ENCODE results near the gene HAPLN2.
"Not testable (repeated sequence)": the region's sequence is repeated elsewhere in the genome, so short reads cannot be mapped to it uniquely, and the experiment has no call there.

HAPLN2 gene

DNA sequence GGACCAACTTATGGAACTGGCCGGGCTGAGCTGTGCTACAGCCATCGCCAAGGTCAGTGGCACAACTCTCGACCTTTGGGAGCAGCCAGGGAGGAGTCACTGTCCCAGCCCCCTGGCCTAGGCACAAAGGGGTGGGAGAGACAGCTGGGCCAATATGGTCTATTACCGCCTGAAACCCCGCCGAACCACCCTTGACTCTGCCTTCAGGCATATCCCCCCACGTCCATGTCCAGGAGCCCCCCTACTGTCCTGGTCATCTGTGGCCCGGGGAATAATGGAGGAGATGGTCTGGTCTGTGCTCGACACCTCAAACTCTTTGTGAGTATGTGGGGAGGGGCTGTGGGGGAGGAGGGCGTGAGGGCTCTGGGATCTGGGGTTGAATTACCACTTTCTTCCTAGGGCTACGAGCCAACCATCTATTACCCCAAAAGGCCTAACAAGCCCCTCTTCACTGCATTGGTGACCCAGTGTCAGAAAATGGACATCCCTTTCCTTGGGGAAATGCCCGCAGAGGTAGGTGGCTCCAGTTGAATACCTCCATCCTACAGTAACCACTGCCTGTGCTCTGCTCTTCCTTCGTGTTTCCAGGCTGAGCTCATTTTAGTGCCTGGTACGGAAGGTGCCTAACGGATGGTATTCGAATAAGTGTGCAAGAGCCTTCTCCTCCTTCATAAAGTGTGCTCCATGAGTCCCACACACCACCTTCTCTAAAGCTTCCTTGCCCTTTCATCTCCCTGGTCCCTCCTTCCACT lies 26.9 kb upstream of the HAPLN2 start:
- no peak for DNase-seq

DNA sequence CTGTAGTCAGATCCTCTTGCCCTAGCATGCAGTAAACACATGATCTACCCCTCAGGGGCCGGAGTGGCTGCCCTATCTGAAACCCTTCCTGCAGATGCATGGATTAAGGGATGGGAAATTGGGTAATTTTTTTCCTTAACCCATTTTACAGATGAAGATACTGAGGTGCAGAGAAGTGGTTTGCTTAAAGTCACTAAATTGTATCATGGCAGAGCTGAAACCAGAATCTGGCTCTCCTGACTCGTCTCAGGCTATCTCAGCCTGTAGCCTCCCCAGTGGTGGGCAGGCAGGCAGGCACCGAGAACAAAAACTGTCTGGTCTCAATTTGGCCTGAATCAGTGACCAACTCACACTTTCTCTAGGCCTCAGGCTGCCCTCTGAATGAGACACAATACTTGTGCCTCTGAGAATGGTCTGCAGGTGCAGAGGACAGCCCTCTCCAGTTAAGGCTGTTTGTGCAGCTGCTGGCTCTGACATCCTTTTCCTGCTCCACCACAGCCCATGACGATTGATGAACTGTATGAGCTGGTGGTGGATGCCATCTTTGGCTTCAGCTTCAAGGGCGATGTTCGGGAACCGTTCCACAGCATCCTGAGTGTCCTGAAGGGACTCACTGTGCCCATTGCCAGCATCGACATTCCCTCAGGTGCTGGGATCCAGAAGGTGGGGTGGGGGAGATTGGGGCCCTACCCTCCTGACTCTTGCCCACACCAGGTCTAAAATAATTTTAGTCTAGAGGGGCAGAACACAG lies 26.1 kb upstream of the HAPLN2 start:
- peak; percentile 10 for DNase-seq

DNA sequence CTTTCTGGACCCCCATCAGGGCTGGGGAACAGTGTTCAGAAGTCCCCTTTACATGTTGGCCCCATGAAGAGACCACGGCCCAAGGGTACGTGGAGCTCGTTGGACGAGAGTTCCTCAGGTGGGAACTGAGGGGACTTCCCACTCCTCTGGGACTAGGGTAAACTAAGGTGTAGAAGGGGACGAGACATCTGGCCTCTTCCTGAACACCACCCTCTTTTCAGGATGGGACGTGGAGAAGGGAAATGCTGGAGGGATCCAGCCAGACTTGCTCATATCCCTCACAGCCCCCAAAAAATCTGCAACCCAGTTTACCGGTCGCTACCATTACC lies 25.6 kb upstream of the HAPLN2 start:
- DNase-seq: no peak

DNA sequence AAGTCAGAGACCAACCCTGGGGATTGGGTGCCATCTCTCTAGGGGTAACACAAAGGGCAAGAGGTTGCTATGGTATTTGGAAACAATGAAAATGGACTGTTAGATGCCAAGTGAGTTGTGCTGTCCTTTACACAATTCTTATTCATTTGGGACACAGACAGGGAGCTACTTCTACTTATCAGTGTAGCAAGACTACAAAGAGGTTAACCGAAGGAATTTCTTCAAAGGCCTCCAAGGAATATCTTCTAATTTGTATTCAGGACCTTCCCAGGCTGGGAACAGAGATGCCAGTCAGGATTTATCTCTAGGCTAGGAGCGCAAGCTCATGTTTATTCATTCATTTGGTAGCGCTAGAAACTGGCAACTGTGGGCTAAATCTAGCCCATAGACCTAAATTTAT lies 25.0 kb upstream of the HAPLN2 start:
- no peak for DNase-seq

DNA sequence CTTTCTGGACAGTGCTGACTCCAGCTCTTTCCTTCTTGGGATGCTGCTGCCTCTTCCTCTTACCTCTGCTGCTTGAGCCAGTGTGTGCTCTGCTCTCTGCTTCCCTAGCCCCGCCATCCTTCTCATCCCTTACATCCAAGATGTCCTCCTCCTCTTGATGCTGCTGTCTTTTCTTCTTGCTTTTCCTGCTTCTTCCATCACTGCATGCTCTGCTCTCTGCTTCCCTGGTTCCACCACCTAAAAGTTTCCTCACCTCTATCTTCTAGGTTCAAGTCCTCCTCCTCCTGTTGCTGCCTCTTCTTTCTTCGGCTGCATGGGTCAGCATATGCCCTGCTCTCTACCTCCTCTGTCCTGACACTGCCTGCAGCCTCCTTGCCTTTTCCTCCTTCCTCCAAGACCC lies 24.2 kb upstream of the HAPLN2 start:
- no peak for DNase-seq

DNA sequence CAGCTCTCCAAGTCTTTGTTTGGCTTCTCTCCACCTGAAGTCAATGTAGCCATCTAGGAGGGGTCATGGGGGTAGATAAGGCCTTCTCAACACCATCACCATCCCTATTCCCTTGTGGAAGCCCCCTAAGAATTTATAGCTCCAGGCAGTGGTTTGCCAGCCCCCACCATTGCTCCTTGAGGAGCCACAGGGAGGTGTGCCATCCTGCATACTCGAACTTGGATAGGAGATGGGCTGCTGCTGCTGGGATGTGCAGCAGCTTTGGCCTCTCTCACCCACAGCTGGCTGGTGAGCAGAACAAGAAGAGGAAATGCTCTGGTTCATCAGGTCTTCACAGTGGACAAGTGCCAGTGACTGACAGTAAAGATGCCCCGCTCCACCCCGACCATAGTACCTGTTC lies 22.8 kb upstream of the HAPLN2 start:
- DNase-seq: no peak

DNA sequence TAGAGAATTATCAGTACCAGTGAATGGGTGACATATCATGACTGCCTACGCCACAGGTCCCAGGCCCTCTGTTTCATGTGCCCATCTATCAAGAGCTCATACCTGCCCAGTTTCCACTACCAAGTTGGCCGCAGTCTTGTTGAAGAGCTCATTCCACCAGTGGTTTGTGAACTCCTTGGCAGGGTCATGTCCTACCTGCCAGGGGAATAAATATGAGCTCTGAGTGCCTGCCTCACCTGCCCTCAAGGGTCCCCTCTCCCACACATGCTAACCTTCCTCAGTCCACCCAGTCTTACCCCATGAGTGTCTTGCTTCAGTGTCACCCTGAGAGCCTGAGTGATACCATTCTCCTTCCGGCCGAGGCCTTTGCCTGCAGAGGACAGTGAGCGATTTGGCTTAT lies 21.1 kb upstream of the HAPLN2 start:
- DNase-seq: no peak

DNA sequence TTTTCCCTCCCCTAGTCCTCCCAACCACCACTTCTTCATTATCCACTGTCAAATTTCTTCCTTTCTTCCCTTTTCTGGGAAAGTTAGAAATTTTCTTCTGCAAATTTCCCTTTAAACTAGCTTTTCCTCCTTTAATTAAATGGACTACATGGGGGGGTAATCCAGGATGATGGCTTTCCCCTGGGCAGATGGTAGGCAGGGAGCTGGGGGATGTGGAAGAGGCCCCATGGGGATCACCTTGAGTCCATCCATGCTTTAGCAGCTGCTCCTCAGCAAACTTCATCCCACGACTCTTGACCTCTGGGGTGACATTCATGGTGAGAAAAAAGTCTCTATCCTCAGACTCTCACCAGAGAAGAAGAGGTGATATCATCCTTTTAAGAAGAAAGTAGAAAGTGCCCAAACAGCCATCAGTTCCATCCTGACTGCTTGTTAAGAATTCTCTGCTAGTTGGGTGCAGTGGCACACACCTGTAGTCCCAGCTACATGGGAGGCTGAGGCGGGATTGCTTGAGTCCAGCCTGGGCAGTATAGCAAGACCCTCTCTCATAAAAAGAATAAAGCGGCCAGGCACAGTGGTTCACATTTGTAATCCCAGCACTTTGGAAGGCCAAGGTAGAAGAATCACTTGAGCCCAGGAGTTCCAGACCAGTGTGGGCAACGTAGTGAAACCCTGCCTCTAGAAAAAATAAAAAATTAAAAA lies 20.3 kb upstream of the HAPLN2 start:
- no peak for DNase-seq

DNA sequence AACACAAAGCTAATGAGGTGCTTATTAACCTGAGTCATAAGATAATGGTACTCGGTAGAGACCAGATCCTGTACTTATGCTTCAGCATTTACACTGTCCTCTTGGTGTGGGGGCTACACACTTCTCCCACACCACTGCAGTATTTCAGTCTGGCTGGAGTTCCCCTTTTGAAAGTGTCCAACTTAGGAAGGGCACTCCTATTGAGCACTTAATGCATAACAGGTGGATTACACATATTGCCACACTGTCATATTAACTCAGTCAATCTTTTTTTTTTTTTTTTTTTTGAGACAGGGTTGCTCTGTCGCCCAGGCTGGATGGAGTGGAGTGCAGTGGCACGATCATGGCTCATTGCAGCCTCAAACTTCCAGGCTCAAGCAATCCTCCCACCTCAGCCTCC lies 19.4 kb upstream of the HAPLN2 start:
- no peak for DNase-seq

DNA sequence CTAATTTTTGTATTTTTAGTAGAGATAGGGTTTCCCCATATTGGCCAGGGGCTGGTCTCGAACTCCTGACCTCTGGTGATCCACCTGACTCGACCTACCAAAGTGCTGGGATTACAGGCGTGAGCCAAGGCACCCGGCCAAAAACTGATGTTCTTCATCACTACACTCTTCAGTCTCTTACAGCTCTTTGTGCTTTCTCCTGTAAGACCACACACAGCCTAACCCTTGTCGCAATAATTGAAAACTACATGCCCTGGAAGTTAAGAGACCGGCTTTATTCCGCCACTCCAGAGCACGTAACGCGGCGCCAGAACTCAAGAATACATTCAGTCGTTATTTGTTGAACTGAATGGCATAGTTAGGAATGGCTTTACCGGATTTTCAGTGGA lies 18.5 kb upstream of the HAPLN2 start:
- peak; percentile 23 for DNase-seq

DNA sequence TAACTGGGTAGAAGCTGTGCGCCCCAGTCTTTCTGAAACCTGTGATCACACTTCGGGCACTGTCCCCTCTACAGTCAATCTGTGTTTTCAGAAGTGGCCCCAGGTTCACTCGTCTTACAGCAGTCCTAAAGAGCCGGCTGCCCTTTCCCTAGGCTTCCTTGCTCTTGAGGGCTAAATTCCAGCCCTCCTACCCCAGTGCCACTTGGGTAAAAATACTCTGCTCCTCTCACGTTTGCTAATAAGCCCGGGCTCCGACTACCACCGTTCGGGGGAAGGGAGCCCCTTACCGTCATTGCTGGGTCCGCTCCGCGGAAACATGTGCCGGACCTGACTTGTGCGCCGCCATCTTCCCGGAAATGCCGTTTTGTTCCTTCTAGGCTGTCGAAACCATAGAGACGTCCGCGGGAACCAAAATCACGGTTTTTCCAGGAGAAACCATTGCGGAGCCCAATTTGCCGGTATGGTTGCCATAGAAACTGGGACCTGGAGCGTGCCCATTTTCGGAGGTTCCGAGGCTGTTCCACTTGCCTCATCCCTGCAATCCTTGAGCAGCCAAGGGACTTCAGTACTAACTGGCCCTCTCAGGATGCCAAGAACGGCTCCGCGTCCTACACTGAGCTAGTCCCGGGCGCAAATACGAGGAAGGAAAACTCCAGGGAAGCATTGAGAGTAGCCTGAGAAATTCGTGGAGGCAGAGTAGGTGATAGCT lies 17.9 kb upstream of the HAPLN2 start, which contains the start of gene GPATCH4:
GPATCH4 (minus strand) TSS at position 358 of the 709 bp plus-strand sequence.
- peak; percentile 60 for DNase-seq

DNA sequence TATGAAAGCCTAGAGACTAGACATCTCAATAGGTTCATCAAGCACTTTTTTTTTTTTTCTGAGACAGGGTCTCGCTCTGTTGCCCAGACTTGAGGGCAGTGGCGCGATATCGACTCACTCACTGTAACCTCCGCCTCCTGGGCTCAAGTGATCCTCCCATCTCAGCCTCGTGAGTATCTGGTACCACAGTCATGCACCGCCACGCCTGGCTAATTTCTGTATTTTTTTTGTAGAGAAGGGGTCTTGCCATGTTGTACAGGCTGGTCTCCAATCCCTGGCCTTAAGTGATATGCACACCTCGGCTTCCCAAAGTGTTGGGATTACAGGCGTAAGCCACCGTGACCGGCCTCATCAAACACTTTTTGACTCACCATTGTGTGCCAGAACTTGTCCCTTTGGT lies 17.3 kb upstream of the HAPLN2 start:
- DNase-seq: no peak

DNA sequence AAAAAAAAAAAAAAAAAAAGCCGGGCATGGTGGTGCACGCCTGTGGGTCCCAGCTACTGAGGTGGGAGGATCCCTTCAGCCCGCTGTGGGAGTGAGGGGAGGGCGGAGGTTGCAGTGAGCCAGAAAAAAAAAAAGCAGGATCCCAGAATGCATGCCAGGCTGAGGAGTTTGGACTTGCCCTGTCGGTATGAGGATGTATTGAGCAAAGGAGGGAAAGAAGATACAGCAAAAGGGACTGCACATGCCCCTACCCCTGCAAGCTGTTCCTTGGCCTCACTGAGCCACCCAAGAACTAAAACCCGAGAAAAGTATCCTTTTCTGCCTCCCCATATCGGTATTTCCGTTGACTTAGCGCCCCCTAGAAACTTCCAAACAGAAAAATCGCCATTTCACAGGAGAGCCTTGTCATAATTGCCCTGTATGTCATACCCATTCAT lies 16.6 kb upstream of the HAPLN2 start:
- DNase-seq: no peak

DNA sequence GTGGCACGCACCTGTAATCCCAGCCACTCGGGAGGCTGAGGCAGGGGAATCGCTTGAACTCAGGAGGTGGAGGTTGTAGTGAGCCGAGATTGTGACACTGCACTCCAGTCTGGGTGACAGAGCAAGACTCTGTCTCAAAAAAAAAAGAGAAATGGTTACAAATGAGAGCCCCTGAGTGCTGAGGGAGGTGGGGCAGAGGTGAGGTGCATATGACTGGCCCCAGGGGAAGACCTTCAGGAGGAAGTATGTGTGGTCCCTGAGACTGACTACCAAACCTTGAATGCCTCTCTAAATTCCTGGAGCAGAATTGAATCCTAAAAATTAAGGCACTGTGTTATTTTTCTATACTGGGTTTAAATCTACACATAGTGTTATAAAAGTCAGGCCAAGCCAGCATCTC lies 11.9 kb upstream of the HAPLN2 start:
- DNase-seq: not testable (repeated sequence)

DNA sequence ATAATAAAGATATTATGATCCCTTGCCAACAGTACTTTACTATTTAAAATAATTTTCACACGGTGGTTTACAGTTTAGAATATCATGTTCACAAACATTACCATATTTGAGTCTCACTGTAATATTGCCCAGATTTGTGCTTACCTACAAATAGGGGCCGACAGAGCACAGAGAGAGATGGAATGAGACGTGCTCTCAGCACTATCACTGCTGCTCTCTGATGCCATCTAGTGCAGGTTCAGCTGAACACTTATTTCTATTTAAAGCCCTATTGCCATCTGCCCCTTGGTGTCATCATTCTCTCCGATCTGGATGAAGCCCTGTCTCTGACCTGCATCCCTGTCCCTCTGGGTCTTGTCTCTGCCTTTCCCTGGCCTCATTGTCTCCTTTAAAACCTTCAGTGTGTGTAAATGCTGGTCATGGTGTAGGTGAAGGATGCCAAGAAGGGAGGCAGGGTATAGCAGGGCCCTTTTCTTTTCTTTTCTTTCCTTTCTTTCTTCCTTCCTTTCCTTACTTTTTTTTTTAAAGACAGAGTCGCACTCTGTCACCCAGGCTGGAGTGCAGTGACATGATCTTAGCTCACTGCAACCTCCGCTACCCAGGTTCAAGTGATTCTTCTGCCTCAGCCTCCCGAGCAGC lies 11.1 kb upstream of the HAPLN2 start:
- peak; percentile 63 for DNase-seq

DNA sequence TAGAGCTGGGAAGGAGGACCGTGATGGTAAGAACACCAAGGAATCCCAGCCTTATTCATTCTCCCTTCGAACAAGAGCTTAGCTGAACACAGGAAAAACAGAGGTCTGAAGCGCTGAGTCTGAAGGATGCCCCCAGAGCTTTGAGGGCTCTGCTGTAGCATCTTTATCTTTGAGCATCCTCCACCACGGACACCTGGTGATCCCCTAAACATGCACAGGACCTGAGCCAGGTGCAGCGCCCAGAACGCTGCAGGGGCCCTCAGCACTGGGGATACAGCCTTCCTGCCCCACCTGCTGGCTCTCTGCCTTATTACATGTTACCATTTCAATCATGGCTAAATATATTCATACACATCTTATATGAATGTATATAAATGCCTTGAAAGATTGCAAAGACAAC lies 10.2 kb upstream of the HAPLN2 start:
- DNase-seq: no peak

DNA sequence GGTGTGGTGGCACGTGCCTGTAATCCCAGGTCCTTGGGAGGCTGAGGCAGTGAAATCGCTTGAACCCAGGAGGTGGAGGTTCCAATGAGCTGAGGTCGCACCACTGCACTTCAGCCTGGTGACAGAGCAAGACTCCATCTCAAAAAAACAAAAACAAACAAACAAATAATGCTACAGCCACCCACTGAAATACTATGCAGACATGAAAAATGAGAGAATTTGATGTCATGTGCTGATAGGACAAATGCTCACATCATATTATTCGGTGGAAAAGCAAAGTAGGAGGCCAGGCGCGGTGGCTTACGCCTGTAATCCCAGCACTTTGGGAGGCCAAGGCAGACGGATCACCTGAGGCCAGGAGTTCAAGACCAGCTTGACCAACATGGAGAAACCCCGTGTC lies 9.1 kb upstream of the HAPLN2 start:
- DNase-seq: not testable (repeated sequence)

DNA sequence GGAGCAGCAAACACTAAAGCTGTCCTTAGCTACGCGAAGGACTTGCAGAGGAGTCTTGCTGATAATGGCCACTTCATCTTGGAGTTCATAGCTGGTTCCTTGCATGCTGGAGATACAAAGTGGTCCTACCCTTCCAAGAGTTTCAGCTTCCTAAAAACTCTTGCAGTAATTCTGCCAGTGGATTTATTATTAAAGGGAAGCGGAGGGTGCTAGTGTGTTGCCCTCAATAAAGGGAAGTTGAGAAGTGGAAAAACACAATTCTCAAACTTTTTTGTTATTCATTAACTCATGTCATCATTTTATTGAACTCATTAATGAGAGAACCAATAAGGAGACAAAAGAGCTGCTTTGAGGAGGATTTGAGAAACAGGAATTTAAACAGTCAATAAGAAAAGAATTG lies 6.5 kb upstream of the HAPLN2 start:
- no peak for DNase-seq

DNA sequence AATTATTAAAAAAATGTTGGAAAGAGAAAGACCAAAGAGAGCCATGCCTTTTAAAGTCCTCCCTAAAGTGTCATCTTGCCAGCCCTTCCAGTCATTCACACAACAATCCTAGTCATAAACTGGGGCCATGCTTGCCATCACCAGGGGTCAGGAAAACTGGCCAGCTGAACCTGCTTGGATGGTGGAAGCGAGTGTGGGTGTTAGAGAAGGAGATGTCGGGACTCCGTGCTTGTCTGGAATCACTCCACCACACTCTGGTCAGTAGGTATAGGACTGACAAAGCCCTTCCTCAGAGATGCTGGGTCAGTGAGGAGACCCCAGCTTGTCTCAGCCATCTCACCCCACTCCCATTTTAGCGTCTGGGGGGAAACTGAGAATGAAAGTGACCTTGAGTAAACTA lies 3.3 kb upstream of the HAPLN2 start:
- no peak for DNase-seq

DNA sequence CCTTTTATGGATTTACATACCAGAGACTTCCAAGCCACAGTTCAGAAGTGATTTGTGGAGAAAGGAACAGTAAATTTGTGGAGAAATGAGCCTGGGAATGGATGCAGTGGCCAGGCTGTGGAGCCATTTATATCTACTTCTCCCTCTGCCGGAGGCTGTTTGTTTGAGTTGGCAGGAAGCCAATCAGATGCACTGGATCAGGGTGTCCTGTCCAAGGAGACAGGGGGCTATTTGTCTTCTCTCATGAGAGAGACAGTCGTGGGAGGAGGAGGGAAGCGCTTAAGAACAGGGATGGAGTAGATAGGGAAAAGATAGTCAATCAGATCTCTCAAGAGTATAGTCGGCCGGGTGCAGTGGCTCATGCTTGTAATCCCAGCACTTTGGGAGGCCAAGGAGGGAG lies 2.8 kb upstream of the HAPLN2 start:
- peak; percentile 16 for DNase-seq

DNA sequence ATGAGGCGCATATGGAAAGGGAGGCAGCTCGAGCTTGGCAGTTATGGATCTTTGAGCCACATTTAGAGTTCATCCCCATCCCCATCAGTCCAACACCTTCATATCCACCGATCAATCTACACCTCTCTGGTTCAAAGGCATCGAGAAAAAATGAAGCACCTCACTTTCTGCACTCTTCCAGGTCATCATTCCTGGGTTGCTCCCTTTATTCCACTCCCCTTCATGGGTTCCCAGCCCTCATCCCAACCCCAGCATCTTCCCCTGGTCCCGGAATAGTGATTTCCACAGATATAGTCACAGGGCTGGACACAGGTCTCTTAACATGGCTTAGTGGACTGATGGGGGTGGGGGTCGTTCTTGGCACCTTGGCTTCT lies 354 bp downstream of the HAPLN2 start:
- DNase-seq: no peak

DNA sequence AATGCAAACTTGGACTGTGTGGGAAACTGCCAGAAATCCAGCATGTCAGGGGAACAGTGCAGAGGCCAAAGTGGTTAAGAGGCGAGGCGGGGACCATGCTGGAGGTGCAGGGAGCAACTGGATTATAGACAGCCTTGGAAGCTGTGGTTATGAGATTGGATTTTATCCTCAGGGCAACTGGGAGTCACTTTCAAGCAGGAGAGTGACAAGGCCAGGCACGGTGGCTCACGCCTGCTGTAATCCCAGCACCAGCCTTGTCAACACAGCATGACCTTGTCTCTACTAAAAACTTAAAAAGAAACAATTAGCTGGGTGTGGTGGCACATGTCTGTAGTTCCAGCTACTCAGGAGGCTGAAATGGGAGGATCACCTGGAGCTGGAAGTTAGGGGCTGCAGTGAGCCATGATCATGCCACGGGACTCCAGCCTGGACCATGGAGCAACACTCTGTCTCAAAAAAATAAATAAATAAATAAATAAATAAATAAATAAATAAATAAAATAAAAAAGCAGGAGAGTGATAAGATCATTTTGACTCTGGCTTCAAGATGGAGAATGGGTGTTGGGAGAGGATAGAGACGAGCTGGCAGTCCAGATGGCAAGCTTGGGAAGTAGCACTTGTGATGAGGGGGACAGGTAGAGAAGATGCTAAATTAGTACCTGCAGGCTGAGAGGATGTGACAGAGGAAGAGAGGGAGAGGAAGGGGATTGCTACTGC lies 3.5 kb downstream of the HAPLN2 start:
- no peak for DNase-seq
